ENCODE measurements around the gene TMPRSS3.

TMPRSS3 gene

DNA sequence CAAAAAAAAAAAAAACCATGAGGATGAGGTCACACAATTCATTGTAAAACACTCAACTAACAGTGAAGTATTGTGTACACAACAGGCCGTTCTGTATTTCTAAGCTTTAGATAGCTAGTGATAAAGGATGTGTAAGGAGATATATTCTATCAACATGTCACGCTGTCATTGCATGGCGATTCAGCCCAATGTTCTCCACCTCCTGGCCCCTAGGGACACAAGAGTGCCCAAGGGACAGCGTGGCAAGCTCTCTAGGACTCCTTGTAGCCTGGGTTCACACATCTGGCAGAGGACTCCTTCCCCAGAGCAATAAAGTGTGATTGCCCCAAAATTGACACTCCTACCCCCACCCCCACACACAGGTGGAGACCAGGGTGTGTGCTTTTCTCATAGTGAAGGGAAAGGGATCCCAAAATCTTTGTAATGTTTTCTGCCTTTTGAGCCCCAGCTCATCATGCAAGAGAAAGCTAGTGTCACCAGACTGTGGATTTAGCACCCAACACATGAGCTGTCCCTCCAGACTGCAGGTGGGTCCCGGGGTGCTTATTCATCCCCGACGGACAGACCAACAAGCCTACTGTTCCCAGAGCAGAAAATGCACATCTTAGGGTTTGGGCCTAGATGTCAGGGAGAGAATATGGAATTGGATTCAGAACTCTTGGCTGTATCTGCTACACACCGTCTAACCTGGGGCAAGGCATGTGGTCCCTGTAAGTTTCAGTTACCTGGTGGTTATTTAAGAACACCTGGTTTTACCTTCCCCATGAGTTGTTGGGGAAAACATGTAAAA lies 11.5 kb downstream of the TMPRSS3 start:
- Mint-ChIP-seq H3K27me3 (peaks cover 5% of the 10 kb centered on the region), H3K9me3 (peaks cover 22% of the 10 kb centered on the region), H3K4me3 (no peak overlapping the region), H3K36me3 (ENCODE audit: low read depth) (no peaks in the 10 kb centered on the region), H3K4me1 (ENCODE audit: low read depth) (peaks cover 37% of the 10 kb centered on the region), H3K27ac (no peak overlapping the region)
- intact Hi-C loops (cut with micrococcal nuclease) = no loop called here

DNA sequence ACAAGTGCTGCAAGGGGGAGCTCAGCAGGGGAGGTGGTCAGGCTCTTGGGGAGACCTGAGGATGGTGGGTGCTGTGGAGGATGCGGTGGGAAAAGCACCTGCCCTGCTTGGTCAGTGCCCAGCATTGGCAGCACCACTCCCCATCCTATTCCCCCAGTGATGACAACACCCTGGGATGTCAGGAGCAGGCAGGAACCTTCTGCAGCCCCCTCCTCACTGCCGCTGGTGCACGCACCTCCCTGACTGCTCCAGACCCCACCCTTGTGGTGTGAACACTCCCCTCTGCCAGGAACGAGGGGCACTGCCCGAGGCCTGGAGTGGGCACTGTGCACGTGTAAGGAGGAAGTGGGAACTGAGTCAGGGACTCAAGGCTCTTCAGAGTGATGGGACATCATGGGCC lies 12.5 kb downstream of the TMPRSS3 start:
- peaks cover 37% of the 10 kb centered on the region for H3K4me1 Mint-ChIP-seq (ENCODE audit: low read depth)
- H3K4me3 Mint-ChIP-seq = no peak overlapping the region
- intact Hi-C loops (cut with micrococcal nuclease) = no loop called here
- peaks cover 22% of the 10 kb centered on the region for H3K9me3 Mint-ChIP-seq
- H3K36me3 Mint-ChIP-seq (ENCODE audit: low read depth) = no peaks in the 10 kb centered on the region
- peaks cover 5% of the 10 kb centered on the region for H3K27me3 Mint-ChIP-seq
- H3K27ac Mint-ChIP-seq = no peak overlapping the region

DNA sequence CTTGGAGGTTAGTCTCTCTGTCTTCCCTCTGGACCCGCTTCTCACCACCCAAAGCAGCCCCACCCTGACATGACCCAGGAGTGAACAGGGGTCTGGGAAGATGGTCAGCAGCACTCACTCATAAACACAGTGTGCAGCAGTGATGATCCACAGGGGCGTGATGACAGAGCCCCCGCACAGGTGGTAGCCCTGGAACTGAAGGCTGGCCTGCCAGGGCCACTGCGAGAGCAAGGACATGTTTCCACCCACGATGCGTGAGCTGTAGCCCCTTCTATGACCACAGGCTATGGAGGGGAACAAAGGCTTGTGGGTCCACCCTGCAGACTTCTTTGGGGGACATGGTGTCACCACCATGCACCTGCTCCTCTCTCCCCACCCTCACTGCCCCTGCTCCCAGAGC lies 12.9 kb downstream of the TMPRSS3 start:
- H3K27me3 Mint-ChIP-seq = peaks cover 5% of the 10 kb centered on the region
- no peak overlapping the region for H3K27ac Mint-ChIP-seq
- H3K9me3 Mint-ChIP-seq = peaks cover 22% of the 10 kb centered on the region
- intact Hi-C loops (cut with micrococcal nuclease) = no loop called here
- H3K36me3 Mint-ChIP-seq (ENCODE audit: low read depth) = no peaks in the 10 kb centered on the region
- peaks cover 35% of the 10 kb centered on the region for H3K4me1 Mint-ChIP-seq (ENCODE audit: low read depth)
- no peak overlapping the region for H3K4me3 Mint-ChIP-seq

DNA sequence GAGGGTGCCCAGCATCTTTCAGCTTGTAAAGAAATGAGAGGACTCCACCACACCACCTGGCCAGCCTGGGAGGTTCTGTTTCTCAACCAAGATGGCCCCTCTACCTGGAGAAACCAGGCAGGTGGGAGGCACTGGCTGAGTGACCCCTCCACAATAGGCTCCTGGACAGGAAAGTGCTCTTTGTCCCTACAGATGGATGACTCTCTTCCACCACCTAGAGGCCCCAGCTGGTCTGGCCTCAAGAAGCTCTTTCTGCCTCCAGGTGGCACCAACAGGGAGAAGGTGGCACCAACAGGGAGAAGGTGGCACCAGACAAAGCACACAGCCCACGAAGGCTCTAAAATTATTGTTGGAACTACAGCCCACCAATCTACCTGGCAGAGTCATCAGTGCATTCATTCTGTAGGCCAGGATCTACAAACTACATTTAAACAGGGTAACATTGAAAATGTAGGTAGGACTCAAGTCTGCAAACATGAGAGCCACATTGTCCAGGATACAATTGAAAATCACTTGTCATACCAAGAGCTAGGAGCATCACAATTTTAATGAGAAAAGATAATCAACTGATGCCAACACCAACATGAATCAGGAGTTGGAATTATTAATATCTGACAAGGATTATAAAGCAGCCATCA lies 14.4 kb downstream of the TMPRSS3 start:
- Mint-ChIP-seq H3K27me3 (peaks cover 5% of the 10 kb centered on the region), H3K4me1 (ENCODE audit: low read depth) (peaks cover 21% of the 10 kb centered on the region), H3K9me3 (peaks cover 22% of the 10 kb centered on the region), H3K4me3 (no peak overlapping the region), H3K27ac (no peak overlapping the region), H3K36me3 (ENCODE audit: low read depth) (no peaks in the 10 kb centered on the region)
- intact Hi-C loops (cut with micrococcal nuclease) = no loop called here

- peaks cover 8% of the 10 kb centered on the region for H3K4me1 Mint-ChIP-seq (ENCODE audit: low read depth)
- H3K27ac Mint-ChIP-seq = no peak overlapping the region
- peaks cover 10% of the 10 kb centered on the region for H3K27me3 Mint-ChIP-seq
- no peak overlapping the region for H3K4me3 Mint-ChIP-seq
- intact Hi-C loops (cut with micrococcal nuclease) = no loop called here
- H3K9me3 Mint-ChIP-seq = peaks cover 14% of the 10 kb centered on the region
- no peaks in the 10 kb centered on the region for H3K36me3 Mint-ChIP-seq (ENCODE audit: low read depth)
Measured at GRCh38 chr21:42379426-42380215, 16.2 kb downstream of the TMPRSS3 start.

DNA sequence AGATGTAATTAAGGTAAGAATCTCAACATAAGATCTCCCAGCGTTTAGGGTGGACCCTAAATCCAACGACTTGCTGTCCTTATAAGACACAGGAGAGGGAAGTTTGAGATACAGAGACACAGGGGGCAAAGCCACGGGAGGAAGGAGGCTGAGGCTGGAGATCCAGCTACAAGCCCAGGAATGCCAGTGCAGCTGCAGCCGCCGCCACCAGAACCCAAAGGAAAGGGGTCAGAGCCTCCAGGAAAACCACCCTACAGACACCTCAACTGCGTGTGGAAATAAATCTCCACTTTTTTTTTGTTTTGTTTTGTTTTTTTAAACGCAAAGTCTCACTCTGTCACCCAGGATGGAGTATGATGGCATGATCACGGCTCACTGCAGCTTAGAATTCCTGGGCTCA lies 17.4 kb downstream of the TMPRSS3 start:
- Mint-ChIP-seq H3K27ac (no peak overlapping the region), H3K4me1 (ENCODE audit: low read depth) (peaks cover 8% of the 10 kb centered on the region), H3K9me3 (peaks cover 14% of the 10 kb centered on the region), H3K4me3 (no peak overlapping the region), H3K36me3 (ENCODE audit: low read depth) (no peaks in the 10 kb centered on the region), H3K27me3 (peaks cover 10% of the 10 kb centered on the region)
- intact Hi-C loops (cut with micrococcal nuclease) = no loop called here

DNA sequence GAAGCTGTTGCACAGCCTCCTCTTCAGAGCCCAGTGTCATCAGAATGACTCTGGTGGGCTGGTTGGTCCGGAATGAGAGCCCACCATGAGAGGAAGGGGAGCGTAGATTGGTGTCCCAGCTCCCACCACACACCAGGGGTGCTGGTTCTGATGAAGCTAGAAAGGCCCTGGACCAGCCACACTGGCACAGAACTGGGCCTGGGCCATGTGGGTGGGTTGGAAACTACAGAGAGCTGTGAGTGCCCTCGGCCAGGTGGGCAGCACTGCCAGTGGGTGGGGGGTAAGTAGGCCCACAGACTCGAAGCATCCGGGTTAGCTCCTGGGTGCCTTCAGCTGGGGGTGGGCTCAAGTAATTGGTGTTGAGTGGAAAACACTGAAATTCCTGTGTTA lies 17.9 kb downstream of the TMPRSS3 start:
- Mint-ChIP-seq H3K9me3 (peaks cover 14% of the 10 kb centered on the region), H3K27ac (no peak overlapping the region), H3K27me3 (peaks cover 10% of the 10 kb centered on the region), H3K4me3 (no peak overlapping the region), H3K4me1 (ENCODE audit: low read depth) (peaks cover 7% of the 10 kb centered on the region), H3K36me3 (ENCODE audit: low read depth) (no peaks in the 10 kb centered on the region)
- intact Hi-C loops (cut with micrococcal nuclease) = no loop called here

DNA sequence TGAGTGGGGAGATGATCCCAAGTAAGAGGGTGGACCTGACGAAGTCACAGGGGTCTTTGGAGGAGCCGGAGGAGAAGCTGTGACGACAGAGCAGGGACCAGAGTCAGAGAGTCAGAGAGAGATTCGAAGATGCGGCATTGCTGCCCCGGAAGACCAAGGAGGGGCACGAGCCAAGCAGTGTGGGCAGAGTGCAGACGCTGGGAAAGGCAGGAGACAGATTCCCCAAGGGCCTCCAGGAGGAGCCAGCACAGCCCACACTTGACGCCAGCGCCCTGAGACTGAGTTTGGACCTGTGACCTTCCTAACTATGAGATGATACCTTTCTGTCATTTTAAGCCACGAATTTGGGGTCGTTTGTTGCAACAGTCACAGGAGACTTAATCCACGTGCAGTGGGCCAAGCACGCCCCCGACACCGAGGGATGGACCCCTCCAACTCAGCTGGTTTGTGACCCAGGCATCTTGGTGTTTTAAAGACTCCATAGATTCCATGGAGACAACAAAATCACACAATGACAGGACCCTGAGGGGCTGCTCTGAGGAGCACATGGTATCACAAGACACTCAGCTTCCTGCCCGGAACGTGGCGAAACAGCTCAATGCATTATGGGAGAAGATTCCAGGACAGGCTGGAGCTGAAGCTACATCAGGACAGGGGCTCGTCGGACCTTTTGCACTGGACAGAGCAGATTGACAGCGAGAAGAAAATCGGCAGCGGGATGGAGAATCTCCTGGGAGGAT lies 18.5 kb downstream of the TMPRSS3 start:
- no peak overlapping the region for H3K4me3 Mint-ChIP-seq
- H3K27me3 Mint-ChIP-seq = peaks cover 8% of the 10 kb centered on the region
- intact Hi-C loops (cut with micrococcal nuclease) = no loop called here
- H3K9me3 Mint-ChIP-seq = peaks cover 10% of the 10 kb centered on the region
- H3K36me3 Mint-ChIP-seq (ENCODE audit: low read depth) = no peaks in the 10 kb centered on the region
- H3K27ac Mint-ChIP-seq = no peak overlapping the region
- peaks cover 2% of the 10 kb centered on the region for H3K4me1 Mint-ChIP-seq (ENCODE audit: low read depth)

GRCh38 chr21:42376338-42376982 lies 19.4 kb downstream of the TMPRSS3 start:
- H3K27ac Mint-ChIP-seq = no peak overlapping the region

GRCh38 chr21:42375966-42376337 lies 19.9 kb downstream of the TMPRSS3 start:
- H3K4me3 Mint-ChIP-seq = no peak overlapping the region
- peaks cover 8% of the 10 kb centered on the region for H3K27me3 Mint-ChIP-seq
- H3K9me3 Mint-ChIP-seq = no peaks in the 10 kb centered on the region
- no peaks in the 10 kb centered on the region for H3K4me1 Mint-ChIP-seq (ENCODE audit: low read depth)
- no peak overlapping the region for H3K27ac Mint-ChIP-seq
- intact Hi-C loops (cut with micrococcal nuclease) = no loop called here
- no peaks in the 10 kb centered on the region for H3K36me3 Mint-ChIP-seq (ENCODE audit: low read depth)

More at GRCh38 chr21:42376338-42376982, 19.4 kb downstream of the TMPRSS3 start:
- H3K4me3 Mint-ChIP-seq = no peak overlapping the region
- H3K4me1 Mint-ChIP-seq (ENCODE audit: low read depth) = no peaks in the 10 kb centered on the region
- H3K27me3 Mint-ChIP-seq = peaks cover 5% of the 10 kb centered on the region
- no peaks in the 10 kb centered on the region for H3K36me3 Mint-ChIP-seq (ENCODE audit: low read depth)
- intact Hi-C loops (cut with micrococcal nuclease) = no loop called here
- peaks cover under 1% of the 10 kb centered on the region for H3K9me3 Mint-ChIP-seq

DNA sequence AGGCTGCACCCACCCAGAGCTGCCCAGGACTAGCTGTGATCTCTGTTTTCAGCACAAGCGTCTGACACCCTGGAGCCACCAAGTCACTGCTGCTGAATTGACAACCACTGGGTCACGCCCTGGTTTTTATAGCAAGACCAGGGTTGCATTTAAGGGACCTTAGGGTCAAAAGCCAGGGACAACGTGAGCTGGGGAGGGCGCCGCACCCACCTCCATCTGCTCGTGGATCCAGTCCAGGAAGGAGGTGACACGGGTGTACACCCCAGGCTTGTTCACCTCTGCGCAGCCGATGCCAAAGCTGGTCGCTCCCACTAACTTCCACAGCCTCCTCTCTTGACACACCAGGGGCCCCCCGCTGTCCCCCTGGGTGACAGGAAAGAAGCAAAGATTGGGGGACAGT lies 20.3 kb downstream of the TMPRSS3 start:
- Mint-ChIP-seq H3K4me3 (no peak overlapping the region), H3K27me3 (peaks cover 10% of the 10 kb centered on the region)

DNA sequence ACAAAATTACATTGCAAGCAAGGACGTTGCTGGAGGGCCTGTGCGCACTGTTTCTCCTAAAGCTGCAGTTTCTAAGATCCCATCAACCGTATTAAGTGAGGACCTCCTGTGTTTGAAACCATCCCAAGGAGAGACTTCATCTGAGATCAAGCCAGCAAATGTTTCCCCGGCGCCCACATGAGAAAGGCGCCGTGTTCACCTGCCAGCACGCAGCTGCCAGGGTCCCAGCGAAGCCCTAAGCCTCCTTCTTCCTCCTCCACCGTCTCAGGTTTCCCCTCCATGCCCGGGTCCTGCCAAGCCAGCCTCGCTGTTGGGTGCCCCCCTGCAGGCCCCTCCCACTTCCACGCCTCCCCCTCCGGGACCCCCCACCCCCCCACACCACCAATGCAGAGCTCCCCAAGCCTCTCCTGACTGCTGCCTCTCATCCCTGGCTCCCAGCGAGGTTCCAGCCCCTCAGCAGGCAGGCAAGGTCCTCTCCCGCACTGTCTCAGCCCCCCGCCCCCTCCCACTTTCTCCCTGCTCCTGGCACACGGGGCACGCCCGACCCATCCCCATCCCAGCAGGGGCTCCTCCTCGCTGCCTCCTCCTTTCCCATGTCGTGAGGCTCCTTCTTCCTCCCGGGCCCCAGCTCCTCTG lies 20.9 kb downstream of the TMPRSS3 start:
- intact Hi-C loops (cut with micrococcal nuclease) = no loop called here
- H3K36me3 Mint-ChIP-seq (ENCODE audit: low read depth) = no peaks in the 10 kb centered on the region
- no peak overlapping the region for H3K27ac Mint-ChIP-seq
- no peak overlapping the region for H3K4me3 Mint-ChIP-seq
- H3K27me3 Mint-ChIP-seq = peaks cover 11% of the 10 kb centered on the region
- no peaks in the 10 kb centered on the region for H3K9me3 Mint-ChIP-seq
- no peaks in the 10 kb centered on the region for H3K4me1 Mint-ChIP-seq (ENCODE audit: low read depth)

More for the DNA sequence above, 20.3 kb downstream of the TMPRSS3 start:
- H3K36me3 Mint-ChIP-seq (ENCODE audit: low read depth) = no peaks in the 10 kb centered on the region
- H3K4me1 Mint-ChIP-seq (ENCODE audit: low read depth) = no peaks in the 10 kb centered on the region
- intact Hi-C loops (cut with micrococcal nuclease) = no loop called here
- no peak overlapping the region for H3K27ac Mint-ChIP-seq
- no peaks in the 10 kb centered on the region for H3K9me3 Mint-ChIP-seq

DNA sequence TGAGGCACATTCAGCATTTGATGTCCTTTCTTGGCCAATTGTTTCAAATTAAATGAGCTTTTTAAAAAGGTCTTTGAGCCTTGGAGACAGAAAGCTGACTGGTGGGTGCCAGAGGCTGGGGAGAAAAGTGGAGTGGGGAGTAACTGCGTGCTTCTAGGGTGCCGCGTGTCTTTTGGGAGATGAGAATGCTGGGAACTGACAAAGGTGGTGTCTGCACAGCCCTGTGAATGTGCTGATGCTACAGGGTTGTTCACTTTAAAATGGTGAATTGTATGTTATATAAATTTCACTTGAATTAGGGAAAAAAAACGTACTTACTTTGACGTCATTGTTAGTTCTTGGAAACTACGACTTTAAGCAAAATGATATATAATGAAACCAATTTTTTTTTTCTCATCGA lies 21.4 kb downstream of the TMPRSS3 start:
- intact Hi-C loops (cut with micrococcal nuclease) = no loop called here
- H3K4me1 Mint-ChIP-seq (ENCODE audit: low read depth) = no peaks in the 10 kb centered on the region
- no peak overlapping the region for H3K4me3 Mint-ChIP-seq
- H3K27me3 Mint-ChIP-seq = peaks cover 11% of the 10 kb centered on the region
- H3K27ac Mint-ChIP-seq = no peak overlapping the region
- no peaks in the 10 kb centered on the region for H3K36me3 Mint-ChIP-seq (ENCODE audit: low read depth)
- H3K9me3 Mint-ChIP-seq = no peaks in the 10 kb centered on the region

All from dendritic cell treated with granulocyte-macrophage colony-stimulating factor and Interleukin-4, amounts not matched to agents 40 ng/mL and 50 ng/mL, for 4 days (primary cell).